Stimulated activated naive CD8-positive, alpha-beta T cell treated with anti-CD3 and anti-CD28 coated beads, Interleukin-15, Interleukin-2, amounts not matched to agents 100 U/mL and 50 U/mL, for 24 hours (primary cell): Measurements from ENCODE around the gene STXBP5.

ENCODE experiments used
- ATAC-seq: fragments of 150-1000 bp; cut with Tn5 transposase; one replicate; pipeline ENCODE4 v1.10.0; 2021
- DNase-seq: peaks from one replicate; pipeline ENCODE4 v3.0.0; 2021

STXBP5 gene

GRCh38 chr6:147204060-147204785 lies at the start of gene STXBP5:
Gene STXBP5 (plus strand): TSS chr6:147204417. CDS start chr6:147204533, 116 bp downstream.
- DNase-seq (peak; percentile 50), ATAC-seq (peak; percentile 17)

- ATAC-seq (no peak), DNase-seq (no peak)
Observed at GRCh38 chr6:147154454-147154853, 49.8 kb upstream of the STXBP5 start.

GRCh38 chr6:147156218-147156617 lies 48.0 kb upstream of the STXBP5 start:
- DNase-seq = no peak
- no peak for ATAC-seq

- ATAC-seq = no peak
Observed at GRCh38 chr6:147156799-147157382, 47.3 kb upstream of the STXBP5 start.

GRCh38 chr6:147157930-147158329 lies 46.3 kb upstream of the STXBP5 start:
- ATAC-seq = no peak

More at GRCh38 chr6:147156799-147157382, 47.3 kb upstream of the STXBP5 start:
- DNase-seq = no peak

GRCh38 chr6:147158881-147159280 lies 45.3 kb upstream of the STXBP5 start:
- ATAC-seq = no peak
- DNase-seq = no peak

More at GRCh38 chr6:147157930-147158329, 46.3 kb upstream of the STXBP5 start:
- DNase-seq = no peak

- no peak for ATAC-seq
Observed at GRCh38 chr6:147159536-147160374, 44.5 kb upstream of the STXBP5 start.

GRCh38 chr6:147160593-147160992 lies 43.6 kb upstream of the STXBP5 start:
- no peak for ATAC-seq
- no peak for DNase-seq

More at GRCh38 chr6:147159536-147160374, 44.5 kb upstream of the STXBP5 start:
- no peak for DNase-seq

- ATAC-seq = no peak
- no peak for DNase-seq
Observed at GRCh38 chr6:147161253-147161973, 42.8 kb upstream of the STXBP5 start.

- no peak for DNase-seq
- no peak for ATAC-seq
Observed at GRCh38 chr6:147161974-147162495, 42.2 kb upstream of the STXBP5 start.

GRCh38 chr6:147164761-147165160 lies 39.5 kb upstream of the STXBP5 start:
- ATAC-seq (no peak), DNase-seq (no peak)

- ATAC-seq = no peak
- DNase-seq = no peak
Observed at GRCh38 chr6:147166360-147166944, 37.8 kb upstream of the STXBP5 start.

- DNase-seq = no peak
- ATAC-seq = no peak
Observed at GRCh38 chr6:147166992-147167391, 37.2 kb upstream of the STXBP5 start.

GRCh38 chr6:147167576-147168461 lies 36.4 kb upstream of the STXBP5 start:
- ATAC-seq = no peak
- DNase-seq = no peak

- no peak for ATAC-seq
Observed at GRCh38 chr6:147169529-147169928, 34.7 kb upstream of the STXBP5 start.

GRCh38 chr6:147170269-147170668 lies 33.9 kb upstream of the STXBP5 start:
- ATAC-seq = no peak
- DNase-seq = no peak

More at GRCh38 chr6:147169529-147169928, 34.7 kb upstream of the STXBP5 start:
- DNase-seq = no peak

- DNase-seq = no peak
- no peak for ATAC-seq
Observed at GRCh38 chr6:147173140-147173539, 31.1 kb upstream of the STXBP5 start.

GRCh38 chr6:147173675-147174308 lies 30.4 kb upstream of the STXBP5 start:
- DNase-seq (no peak), ATAC-seq (no peak)

- no peak for DNase-seq
Observed at GRCh38 chr6:147176795-147177194, 27.4 kb upstream of the STXBP5 start.

GRCh38 chr6:147177286-147177685 lies 26.9 kb upstream of the STXBP5 start:
- no peak for ATAC-seq

More at GRCh38 chr6:147176795-147177194, 27.4 kb upstream of the STXBP5 start:
- ATAC-seq = no peak

More at GRCh38 chr6:147177286-147177685, 26.9 kb upstream of the STXBP5 start:
- no peak for DNase-seq
